ENCODE data around the gene PRTFDC1.

DNA sequence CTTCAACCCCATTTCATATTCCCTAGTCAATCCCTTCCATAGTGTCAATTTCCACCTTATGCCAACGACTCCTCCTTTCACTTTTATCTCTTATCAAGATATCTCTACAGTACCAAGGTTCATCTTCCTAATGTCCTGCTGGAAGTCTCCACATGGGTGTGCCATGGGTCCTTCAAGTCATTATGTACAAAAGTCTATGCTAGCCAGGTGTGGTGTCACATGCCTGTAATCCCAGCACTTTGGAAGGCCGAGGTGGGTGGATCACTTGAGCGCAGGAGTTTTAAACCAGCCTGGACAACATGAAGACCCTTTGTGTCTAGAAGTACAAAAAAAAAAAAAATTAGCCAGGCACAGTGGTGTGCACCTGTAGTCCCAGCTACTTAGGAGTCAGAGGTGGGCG, 47.6 kb downstream of the PRTFDC1 start:
- TF ChIP-seq POLR2A (IDR thresholded peaks at IDR 0.05): no peak
- TF ChIP-seq POLR2AphosphoS5 (IDR thresholded peaks at IDR 0.05): no peak
- TF ChIP-seq, protein P1, sequence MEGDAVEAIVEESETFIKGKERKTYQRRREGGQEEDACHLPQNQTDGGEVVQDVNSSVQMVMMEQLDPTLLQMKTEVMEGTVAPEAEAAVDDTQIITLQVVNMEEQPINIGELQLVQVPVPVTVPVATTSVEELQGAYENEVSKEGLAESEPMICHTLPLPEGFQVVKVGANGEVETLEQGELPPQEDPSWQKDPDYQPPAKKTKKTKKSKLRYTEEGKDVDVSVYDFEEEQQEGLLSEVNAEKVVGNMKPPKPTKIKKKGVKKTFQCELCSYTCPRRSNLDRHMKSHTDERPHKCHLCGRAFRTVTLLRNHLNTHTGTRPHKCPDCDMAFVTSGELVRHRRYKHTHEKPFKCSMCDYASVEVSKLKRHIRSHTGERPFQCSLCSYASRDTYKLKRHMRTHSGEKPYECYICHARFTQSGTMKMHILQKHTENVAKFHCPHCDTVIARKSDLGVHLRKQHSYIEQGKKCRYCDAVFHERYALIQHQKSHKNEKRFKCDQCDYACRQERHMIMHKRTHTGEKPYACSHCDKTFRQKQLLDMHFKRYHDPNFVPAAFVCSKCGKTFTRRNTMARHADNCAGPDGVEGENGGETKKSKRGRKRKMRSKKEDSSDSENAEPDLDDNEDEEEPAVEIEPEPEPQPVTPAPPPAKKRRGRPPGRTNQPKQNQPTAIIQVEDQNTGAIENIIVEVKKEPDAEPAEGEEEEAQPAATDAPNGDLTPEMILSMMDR (IDR thresholded peaks at IDR 0.05 in 8 of 11, conservative IDR thresholded peaks at IDR 0.05 in 3 of 11): no peak
